ENCODE measurements around the gene TGFBI. TPM values are rescaled to one million over a fixed set of nuclear protein-coding genes. Genes with fewer than 3 reads are reported as not detected.
A peak's percentile ranks its signal among the peaks of the same experiment; 100 is the strongest.

The TGFBI gene
- total RNA-seq (2014; rRNA removed; shearing (Covaris generic)), result 1,239 and 1,373 TPM in 2 replicates
- 1,196 and 1,230 TPM in 2 replicates for polyA plus RNA-seq (2014; cell fraction: nucleus; rRNA removed)

GRCh38 chr5:136028782-136029742 lies at the start of gene TGFBI:
TGFBI (plus strand) TSS chr5:136028988; CDS start chr5:136029056, 68 bp downstream.
- peak; percentile 73 for DNase-seq (ENCODE audit: extremely low read depth, low read depth)

GRCh38 chr5:135978993-135979392 lies 49.8 kb upstream of the TGFBI start:
- DNase-seq (ENCODE audit: extremely low read depth, low read depth), result no peak

- DNase-seq (ENCODE audit: extremely low read depth, low read depth), result peak; percentile 82
Measured at GRCh38 chr5:135979510-135979909, 49.3 kb upstream of the TGFBI start.

GRCh38 chr5:135980620-135981019 lies 48.2 kb upstream of the TGFBI start:
- peak; percentile 68 for DNase-seq (ENCODE audit: extremely low read depth, low read depth)

- DNase-seq (ENCODE audit: extremely low read depth, low read depth), result no peak
Measured at GRCh38 chr5:135985951-135986350, 42.8 kb upstream of the TGFBI start.

- DNase-seq (ENCODE audit: extremely low read depth, low read depth), result no peak
Measured at GRCh38 chr5:135986401-135986800, 42.4 kb upstream of the TGFBI start.

- DNase-seq (ENCODE audit: extremely low read depth, low read depth), result no peak
Measured at GRCh38 chr5:135986891-135987401, 41.8 kb upstream of the TGFBI start.

- no peak for DNase-seq (ENCODE audit: extremely low read depth, low read depth)
Measured at GRCh38 chr5:135988546-135988945, 40.2 kb upstream of the TGFBI start.

- no peak for DNase-seq (ENCODE audit: extremely low read depth, low read depth)
Measured at GRCh38 chr5:135989686-135990085, 39.1 kb upstream of the TGFBI start.

GRCh38 chr5:135990528-135991255 lies 38.1 kb upstream of the TGFBI start:
- DNase-seq (ENCODE audit: extremely low read depth, low read depth), result no peak

- no peak for DNase-seq (ENCODE audit: extremely low read depth, low read depth)
Measured at GRCh38 chr5:135991429-135991828, 37.4 kb upstream of the TGFBI start.

- no peak for DNase-seq (ENCODE audit: extremely low read depth, low read depth)
Measured at GRCh38 chr5:135993335-135993879, 35.4 kb upstream of the TGFBI start.

GRCh38 chr5:135993880-135994636 lies 34.7 kb upstream of the TGFBI start:
- no peak for DNase-seq (ENCODE audit: extremely low read depth, low read depth)

- no peak for DNase-seq (ENCODE audit: extremely low read depth, low read depth)
Measured at GRCh38 chr5:135995976-135996375, 32.8 kb upstream of the TGFBI start.

- no peak for DNase-seq (ENCODE audit: extremely low read depth, low read depth)
Measured at GRCh38 chr5:135996611-135997010, 32.2 kb upstream of the TGFBI start.

- no peak for DNase-seq (ENCODE audit: extremely low read depth, low read depth)
Measured at GRCh38 chr5:135997673-135998335, 31.0 kb upstream of the TGFBI start.

- DNase-seq (ENCODE audit: extremely low read depth, low read depth), result no peak
Measured at GRCh38 chr5:135998889-135999288, 29.9 kb upstream of the TGFBI start.

GRCh38 chr5:135999406-136000139 lies 29.2 kb upstream of the TGFBI start:
- DNase-seq (ENCODE audit: extremely low read depth, low read depth), result no peak

- no peak for DNase-seq (ENCODE audit: extremely low read depth, low read depth)
Measured at GRCh38 chr5:136000147-136000546, 28.6 kb upstream of the TGFBI start.
